HuH-7.5 (cell line): ENCODE data around the gene SCFD2.
"Not testable (repeated sequence)": the region's sequence is repeated elsewhere in the genome, so short reads cannot be mapped to it uniquely, and the experiment has no call there.

Source experiments
- DNase-seq: peaks from one replicate; pipeline ENCODE4 v3.0.0; 2011; ENCODE audit warnings: low spot score

SCFD2 gene

DNA sequence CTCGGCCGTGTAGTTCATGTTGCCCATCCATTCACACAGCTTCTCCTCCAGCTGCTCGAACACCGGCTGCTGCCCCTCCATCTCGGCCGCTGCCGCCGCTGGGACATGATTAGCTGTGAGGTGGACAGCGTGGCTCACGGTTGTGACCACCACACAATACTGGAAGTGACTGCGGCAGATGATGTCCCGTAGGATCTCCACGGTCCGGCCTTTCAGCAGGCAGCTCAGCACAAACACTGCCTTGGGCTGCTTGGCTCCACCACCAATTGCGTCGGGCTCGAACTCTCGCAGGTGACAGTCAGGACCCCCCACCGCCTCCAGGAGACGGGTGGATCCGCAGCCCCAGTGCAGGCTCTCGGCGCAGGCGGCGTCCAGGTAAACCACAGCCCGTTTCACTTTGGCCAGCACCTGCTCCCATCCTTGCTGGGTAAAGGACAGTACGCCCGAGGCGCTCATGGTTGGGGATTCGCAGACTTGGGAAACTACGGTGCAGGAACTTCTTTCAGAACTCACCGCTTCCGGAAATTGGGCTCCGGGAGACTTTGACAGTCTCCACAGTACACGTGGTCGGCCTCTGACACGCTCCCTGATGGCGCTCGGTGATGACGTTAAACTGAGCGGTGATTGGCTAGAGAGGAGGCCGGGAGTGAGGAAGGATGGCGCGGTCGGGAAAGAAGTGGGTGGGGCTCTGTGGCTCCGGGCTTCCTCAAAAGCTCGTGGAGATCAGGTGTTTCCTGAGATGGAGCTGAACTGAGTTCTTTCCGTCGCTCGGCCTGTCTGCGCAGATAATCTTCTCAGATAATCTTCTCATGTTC, at the start of gene SCFD2:
Gene SCFD2, minus strand, starts transcription at position 576 of the 815 bp plus-strand sequence.
- peak; percentile 98 for DNase-seq

DNA sequence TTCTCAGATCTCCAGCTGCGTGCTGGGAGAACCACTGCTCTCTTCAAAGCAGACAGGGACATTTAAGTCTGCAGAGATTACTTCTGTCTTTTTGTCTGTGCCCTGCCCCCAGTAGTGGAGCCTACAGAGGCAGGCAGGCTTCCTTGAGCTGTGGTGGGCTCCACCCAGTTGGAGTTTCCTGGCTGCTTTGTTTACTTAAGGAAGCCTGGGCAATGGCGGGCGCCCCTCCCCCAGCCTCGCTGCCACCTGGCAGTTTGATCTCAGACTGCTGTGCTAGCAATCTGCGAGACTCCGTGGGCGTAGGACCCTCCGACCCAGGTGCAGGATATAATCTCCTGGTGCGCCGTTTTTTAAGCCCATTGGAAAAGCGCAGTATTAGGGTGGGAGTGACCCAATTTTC, 43.6 kb upstream of the SCFD2 start:
- not testable (repeated sequence) for DNase-seq

DNA sequence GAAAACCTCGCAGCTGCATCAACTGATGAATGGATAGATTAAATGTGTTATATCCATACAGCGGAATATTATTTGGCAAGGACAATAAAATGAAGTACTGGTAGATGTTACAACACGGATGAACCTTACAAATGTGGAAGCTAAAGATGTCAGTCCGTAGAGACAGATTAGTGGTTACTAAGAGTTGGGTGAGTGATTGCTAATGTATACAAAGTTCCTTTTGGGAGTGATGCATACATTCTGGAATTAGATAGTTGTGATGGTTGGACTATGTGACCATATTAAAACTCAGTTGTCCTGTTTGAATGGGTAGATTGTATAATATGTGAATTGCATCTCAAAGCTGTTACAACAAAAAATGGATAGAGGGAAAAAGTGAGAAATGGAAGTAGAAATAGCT, 14.4 kb upstream of the SCFD2 start:
- no peak for DNase-seq

DNA sequence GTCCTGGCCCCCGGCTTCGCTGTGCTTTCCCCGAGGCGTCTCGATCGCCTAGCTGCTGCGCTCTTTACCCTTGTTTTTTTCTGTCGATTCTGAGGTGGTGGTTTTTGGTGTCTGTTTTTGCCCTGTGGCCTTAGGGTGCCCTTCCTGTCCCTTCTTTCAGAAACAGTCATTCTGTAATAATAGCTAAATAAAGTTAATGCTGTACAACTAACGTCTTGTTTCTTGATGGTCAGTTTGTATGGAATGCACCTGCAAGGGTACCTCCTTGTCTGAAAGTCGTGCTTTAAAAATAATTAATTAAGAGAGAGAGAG, 12.3 kb upstream of the SCFD2 start:
- DNase-seq = no peak

DNA sequence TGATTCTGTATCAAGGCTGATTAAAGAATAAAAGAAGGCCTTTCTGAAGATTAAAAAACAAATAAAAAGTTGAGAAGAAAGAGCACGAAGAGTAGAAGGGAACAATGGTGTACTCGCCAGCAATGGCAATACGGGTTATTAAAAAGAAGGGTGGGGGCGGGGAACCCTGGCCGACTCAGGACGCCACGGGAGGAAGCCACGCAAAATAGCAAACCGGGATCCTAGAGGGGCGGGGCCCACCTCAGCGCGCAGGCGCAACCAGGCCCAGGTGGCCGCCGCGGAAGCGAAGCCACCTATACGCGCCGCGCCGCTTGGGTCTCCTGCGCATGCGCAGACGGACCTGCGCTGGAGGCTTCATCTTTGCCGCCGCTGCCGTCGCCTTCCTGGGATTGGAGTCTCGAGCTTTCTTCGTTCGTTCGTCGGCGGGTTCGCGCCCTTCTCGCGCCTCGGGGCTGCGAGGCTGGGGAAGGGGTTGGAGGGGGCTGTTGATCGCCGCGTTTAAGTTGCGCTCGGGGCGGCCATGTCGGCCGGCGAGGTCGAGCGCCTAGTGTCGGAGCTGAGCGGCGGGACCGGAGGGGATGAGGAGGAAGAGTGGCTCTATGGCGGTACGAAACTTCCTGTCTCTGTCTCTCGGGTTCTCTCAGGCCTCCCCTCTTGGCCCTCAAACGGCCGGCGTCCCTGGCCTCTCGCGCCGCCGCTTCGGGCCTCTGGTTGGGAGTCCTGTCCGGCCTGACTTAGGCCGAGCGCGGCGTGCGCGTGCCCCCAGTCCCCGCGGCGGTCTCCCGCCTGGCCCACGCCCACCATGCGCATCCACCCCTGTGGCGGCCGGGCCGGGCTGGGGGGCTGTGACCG, 11.7 kb upstream of the SCFD2 start, which contains the start of gene FIP1L1:
Gene FIP1L1, plus strand, starts transcription at position 323 of the 852 bp plus-strand sequence. Its CDS starts 198 bp downstream, at position 521.
- peak; percentile 95 for DNase-seq

DNA sequence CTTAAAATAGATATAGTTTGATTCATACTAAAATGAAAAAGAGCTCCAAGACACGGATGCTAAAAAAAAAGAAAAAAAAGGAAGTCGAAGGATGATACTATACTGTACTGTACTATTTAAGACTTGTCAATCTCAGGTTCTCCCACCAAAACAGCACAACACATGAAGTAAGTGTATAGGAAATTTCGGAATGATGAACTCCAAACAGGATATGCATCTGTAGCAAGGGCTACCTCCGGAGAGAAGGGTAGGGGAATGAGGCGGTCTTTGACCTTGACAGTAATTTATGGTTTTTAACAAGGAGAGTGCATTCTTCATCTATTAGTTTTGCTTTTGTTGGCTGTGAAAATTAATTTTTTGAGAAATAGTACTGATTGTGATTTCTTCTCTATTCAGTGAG, 11.0 kb upstream of the SCFD2 start:
- DNase-seq = peak; percentile 51

DNA sequence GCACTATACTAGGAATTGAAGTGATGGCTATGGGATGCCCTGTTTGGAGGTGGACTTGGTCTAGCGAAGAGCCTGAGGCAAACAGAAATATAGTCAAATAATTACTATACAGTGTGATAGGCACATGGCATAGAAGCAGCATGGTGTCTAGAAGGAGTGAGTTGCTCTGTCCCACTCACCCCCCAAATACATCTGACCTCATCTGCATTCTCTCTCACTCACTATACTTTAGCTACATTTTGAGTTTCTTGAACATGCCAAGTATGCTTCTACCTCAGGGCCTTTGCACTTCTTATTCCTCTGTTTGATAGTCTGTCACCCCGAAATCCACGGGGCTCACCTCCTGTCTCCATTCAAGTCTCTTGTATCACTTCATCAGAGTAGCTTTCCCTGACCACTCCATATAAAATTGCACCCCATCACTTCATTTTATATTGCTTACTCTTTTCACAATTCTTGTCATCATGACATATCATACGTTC, 9.0 kb upstream of the SCFD2 start:
- DNase-seq = no peak

DNA sequence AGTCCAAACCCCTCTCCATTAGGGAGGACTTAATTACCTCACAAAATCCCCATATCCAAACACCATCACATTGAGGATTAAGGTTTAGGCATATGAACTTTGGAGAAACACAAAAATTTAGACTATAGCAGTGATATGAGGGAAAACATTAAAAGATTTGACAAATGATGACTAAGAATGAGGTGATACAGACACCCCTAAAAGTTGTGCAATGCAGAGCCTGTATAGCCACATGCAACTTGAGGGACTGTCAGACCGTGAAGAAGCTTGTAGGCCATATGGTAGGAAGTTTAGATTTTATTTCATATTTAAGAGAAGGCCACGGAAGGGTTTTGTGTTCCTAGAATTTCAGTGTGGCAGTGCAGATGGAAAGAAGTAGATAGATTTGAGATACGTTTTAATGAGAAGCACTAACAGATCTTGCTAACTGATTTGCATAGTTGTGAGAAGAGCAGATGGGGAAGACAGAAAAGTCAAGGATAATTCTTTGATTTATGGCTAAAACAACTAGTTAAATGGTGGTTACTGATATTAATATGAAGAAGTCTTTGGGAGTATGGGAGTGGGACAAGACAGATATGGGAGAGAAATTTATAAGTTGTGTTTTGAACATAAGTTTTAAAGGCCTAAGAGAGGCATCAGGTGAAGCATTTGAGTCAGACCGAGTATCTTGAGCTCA, 6.1 kb upstream of the SCFD2 start:
- DNase-seq = no peak

DNA sequence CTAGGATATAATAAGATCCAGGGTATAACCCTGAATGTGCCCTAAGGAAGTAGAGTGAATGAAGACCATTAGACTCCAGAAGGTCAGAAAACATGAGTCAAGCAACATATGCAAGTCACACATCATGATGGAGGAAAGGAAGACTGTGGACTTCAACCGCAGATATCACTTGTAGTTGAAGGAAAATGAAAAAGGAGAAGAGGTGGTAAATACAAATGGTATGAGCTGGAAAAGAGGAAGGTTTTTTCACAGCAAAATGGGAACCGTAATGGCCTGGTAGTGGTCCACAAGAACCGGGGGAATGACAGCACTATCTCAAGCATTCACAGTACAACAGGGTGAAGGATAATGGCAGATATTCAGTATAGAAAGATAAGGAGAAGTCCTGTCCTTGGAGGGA, 5.2 kb upstream of the SCFD2 start:
- no peak for DNase-seq

DNA sequence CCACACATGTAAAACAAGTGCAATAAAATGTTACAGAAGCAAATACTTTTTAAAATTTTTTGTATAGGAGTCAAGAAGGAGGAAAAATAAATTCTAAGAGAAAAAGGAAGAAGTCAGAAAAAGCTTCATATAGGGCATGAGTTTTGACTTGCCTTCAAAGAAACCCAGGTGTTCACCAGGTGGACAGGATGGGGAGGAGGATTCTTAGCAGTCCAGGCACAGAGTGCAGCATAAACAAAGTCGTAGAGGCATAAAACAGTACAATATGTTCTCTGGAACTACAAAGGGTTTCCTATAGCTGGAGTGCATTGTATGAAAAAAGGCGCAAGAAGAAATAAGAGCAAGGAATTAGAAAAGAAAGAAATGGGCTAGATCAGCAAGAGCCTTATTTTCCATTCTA, 1.9 kb upstream of the SCFD2 start:
- DNase-seq = no peak

DNA sequence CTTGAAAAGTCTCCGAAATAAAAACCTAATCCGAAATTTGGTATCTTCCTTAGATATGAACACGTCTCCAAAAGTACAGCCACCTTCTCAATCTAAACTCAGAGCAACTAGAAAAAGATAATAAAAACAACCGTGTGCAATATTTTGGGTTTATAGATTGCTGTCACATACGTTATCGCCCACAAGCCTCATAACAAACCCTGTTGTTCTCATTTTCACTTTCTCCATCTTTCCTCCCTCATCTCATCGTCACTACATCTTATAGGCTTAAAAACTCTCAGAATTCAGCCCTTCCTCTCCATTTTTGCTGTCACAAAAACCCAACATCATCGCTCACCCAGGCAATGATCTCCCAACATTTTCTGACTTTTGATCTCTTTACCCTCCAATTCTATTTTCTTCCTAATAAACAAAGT, 448 bp upstream of the SCFD2 start:
- DNase-seq = no peak

DNA sequence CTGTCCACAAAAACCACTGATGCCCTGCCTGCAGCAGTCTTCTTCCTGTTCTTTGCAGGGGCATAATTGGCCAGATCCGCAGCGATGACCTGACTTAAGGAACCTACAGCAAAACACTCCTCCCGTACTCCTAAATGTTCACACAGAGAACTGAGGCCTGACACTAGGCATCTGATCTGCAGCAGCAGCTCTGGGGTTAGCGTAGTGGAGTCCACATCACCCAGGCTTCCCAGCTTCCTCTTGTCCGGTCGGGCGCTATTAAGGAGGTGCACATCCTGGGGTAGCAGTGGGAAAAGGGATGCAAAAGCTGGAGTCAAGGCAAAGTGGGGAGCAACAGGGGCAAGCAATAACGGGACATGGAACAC, 758 bp downstream of the SCFD2 start:
- peak; percentile 53 for DNase-seq

DNA sequence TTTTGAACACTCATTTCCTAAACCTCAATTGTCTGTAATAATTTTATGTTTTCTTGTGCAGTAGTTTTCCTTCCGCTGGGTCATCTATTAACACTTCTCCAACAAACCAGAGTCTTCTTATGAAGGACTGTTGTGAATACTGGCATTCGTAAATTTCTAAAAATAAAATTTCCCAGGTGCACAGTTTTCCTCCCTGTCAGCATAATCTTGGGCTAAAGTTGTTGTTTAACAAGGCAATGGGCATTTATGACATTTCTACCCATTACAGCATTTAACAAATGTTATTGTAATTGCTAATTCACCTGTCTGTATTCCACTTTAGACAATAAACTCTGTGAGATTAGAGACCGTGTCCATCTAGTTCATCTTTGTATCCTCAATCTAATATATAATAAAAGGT, 1.2 kb downstream of the SCFD2 start:
- no peak for DNase-seq

DNA sequence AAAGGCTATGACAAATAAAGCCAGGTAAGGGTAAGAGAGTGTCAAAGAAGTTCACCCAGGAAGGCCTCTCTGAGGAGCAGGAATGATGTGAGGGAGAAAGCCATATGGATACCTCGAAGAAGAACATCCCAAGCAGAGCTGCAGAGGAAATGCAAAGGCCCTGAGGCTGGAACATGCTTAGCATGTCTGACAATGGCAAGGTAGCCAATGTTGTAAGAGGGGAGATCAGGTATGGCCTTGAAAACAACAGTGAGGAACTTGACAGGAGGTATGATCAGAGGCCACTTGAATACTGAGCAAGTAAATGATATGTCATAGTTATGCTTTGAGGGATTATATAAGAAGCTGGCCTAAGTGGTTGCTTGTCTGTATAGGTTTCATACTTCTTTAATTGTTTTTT, 3.8 kb downstream of the SCFD2 start:
- DNase-seq = no peak

DNA sequence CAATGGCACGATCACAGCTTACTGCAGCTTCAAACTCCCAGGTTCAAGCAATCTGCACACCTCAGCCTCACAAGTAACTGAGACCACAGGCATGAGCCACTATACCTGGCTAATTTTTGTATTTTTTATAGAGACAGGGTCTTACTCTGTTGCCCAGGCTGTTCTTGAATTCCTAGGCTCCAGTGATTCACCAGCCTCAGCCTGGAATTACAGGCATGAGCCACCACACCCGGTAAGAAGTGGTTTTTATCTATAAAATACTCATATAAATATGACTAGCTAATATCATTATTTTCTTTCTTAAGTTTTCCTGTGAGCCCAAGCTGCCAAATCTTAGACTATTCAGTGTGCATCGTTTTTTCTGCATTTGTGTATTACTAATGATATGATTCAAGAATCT, 4.4 kb downstream of the SCFD2 start:
- DNase-seq = no peak

DNA sequence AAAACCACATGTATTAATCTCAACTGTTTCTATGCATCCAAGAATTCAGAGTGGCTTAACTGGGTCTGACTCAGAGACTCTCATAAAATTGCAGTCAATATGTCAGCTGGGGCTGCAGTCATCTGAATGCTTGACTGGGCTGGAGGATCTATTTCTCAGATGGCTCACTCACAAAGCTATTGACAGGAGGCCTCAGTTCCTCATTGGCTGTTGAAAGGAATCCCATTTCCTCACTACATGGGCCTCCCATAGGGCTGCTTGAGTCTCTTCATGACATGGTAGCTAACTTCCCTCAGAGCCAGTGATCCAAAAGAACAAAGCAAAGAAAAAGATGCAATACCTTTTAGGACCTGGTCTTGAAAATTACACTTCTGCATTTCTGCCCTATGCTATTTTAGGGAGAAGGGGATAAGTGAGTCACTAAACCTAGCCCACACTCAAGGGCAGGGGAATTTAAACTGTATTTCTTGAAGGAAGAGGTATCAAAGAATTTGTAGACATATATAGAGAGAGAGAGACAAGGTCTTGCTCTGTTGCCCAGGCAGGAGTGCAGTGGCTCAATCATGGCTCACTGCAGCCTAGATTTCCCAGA, 9.8 kb downstream of the SCFD2 start:
- no peak for DNase-seq

DNA sequence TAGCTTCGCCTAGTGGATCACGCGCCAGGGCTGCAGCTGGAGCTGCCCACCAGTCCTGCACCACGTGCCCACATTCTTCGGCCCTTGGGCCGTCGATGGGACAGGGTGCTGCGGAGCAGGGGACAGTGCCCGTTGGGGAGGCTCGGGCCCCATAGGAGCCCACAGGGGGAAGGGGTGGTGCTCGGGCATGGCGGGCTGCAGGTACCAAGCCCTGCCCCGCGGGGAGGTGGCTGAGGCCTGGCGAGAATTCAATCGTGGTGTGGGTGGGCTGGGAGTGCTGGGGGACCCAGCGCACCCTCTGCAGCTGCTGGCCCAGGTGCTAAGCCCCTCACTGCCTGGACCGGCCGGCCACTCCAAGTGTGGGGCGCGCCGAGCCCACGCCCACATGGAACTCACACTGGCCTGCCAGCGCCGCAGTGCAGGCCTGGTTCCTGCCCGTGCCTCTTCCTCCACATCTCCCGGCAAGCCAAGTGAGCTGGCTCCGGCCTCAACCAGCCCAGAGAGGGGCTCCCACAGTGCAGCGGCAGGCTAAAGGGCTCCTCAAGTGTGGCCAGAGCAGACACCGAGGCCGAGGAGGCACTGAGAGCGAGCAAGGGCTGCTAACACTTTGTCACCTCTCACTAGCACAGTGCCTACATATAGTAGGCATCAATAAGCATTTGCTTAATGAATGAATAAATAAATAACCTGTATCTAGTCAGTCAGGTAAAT, 11.7 kb downstream of the SCFD2 start:
- DNase-seq = no peak

DNA sequence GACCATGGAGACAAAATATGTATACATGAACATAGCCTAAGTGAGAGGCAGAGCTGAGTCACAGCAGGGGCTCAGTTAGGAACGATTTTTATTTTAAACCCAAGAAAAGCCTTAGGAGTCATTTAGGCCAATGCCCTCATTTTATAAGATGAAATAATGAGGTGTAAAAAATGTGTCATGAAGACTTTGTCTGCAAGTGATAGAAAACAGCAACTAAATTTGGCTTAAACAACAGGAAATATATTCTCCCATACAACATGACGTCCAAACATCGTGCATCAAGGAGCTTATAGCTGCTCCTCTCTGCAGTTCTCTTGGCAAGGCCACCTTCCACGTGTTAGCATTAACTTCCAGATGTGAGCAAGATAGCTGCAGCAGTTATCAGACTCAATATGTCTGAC, 16.8 kb downstream of the SCFD2 start:
- DNase-seq = no peak

DNA sequence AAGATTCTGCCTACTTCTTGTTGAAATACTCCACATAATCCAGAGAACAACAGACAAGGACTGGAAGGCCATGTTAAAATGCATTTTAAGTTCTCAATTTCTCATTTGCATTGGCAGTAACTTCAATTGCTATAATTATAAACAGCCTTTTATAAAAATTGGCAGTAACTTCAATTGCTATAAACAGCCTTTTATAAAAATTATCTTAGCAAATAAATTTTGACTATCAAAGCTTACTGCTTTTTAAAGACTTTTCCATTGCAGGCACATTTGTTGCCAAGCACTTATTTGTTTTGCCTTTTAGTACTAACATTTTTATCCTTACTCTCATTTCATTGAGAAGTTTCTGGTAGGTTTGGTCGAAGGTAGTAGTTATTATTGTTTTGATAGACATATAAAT, 17.8 kb downstream of the SCFD2 start:
- DNase-seq = no peak

DNA sequence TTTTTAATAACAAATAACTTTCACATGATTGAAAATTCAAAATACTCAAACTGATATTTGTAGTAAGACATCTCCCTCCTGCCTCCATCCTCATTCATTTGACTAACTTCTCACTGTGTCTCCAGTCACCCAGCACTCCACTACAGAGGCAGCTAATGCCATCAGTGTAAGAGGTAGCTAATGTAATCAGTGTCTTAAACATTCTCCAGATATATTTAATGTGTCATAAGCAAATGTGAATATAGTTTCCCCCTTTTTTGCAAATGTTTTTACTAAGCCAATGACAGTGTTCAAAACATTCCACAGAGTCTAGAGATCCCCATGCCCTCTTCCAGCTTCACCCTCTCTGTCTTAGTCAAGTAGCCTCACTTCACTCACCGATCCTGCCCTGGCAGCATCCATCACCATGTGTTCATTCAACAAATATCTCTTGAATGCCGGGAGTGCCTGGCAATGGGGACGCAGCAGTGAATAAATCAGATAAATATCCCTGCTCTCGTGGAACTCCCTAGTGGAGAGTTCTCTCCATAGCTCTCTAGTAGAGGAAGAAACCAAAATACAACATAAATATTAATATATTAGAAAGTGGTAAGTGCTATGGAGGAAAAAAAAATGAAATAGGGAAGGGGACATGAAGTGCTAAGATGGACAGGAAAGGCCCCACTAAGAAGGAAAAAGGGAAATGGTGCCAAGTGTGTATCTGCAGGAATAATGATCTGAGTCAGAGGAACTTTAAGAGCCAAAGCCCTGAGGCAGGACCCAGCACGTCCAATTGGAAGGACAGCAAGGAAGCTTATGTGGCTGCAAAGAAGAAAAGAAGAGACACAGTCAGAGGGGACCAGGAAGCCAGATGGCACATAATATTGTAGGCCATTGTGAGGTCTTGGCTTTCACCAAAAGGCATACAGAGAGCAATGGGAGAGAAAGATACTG, 18.7 kb downstream of the SCFD2 start:
- no peak for DNase-seq

DNA sequence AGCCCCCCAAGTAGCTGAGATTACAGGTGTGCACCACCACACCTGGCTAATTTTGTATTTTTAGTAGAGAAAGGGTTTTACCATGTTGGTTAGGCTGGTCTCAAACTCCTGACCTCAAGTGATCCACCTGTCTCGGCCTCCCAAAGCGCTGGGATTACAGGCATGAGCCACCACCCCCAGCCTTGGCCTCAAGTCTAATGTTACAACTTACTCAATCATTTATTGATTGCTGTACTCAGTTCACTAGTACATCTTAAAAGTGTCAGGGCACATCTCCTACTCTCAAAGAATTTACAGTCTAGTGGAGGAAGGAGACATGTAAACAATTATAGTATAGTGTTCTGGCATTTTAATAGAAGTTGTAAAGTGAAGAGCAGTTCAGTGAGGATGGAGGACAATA, 19.5 kb downstream of the SCFD2 start:
- DNase-seq = not testable (repeated sequence)
